DND-41 (cell line): ENCODE data around the gene LSP1.

ENCODE experiments used
- CTCF ChIP-seq: IDR thresholded peaks from 2 replicates; pipeline ENCODE4 v1.5.1; 2012; ENCODE audit warnings: borderline replicate concordance, low read length, moderate library complexity, mild to moderate bottlenecking; ENCODE audit not compliant: poor library complexity, severe bottlenecking; ENCODE audit errors: extremely low read depth
- EZH2 ChIP-seq: IDR thresholded peaks from 3 replicates; pipeline ENCODE4 v1.6.1; 2012; ENCODE audit warnings: borderline replicate concordance, low read depth, mild to moderate bottlenecking, moderate library complexity, low read length, inconsistent platforms; ENCODE audit not compliant: severe bottlenecking

- no peak for TF ChIP-seq CTCF
- TF ChIP-seq EZH2, result no peak
These were observed 7.2 kb downstream of the LSP1 start for GRCh38 chr11:1860108-1860507.
